ENCODE data around the gene GALNT9.

GALNT9 gene

GRCh38 chr12:132279930-132280329 lies 49.5 kb downstream of the GALNT9 start:
- Histone ChIP-seq H2AFZ (ENCODE audit: low read length, unreplicated experiment) (no peak overlapping the region), H3K4me1 (ENCODE audit: control insufficient read depth, insufficient read depth, low read length, unreplicated experiment) (no peaks in the 10 kb centered on the region), H3K4me3 (ENCODE audit: low read depth, low read length) (no peak overlapping the region), H3K36me3 (ENCODE audit: insufficient read depth, low read length) (no peaks in the 10 kb centered on the region), H3K27me3 (ENCODE audit: insufficient read depth, low read length) (peaks cover 46% of the 10 kb centered on the region), H3K79me2 (ENCODE audit: control insufficient read depth, insufficient read depth, low read length, unreplicated experiment) (no peaks in the 10 kb centered on the region), H3K27ac (ENCODE audit: low read depth, low read length) (no peak overlapping the region)

DNA sequence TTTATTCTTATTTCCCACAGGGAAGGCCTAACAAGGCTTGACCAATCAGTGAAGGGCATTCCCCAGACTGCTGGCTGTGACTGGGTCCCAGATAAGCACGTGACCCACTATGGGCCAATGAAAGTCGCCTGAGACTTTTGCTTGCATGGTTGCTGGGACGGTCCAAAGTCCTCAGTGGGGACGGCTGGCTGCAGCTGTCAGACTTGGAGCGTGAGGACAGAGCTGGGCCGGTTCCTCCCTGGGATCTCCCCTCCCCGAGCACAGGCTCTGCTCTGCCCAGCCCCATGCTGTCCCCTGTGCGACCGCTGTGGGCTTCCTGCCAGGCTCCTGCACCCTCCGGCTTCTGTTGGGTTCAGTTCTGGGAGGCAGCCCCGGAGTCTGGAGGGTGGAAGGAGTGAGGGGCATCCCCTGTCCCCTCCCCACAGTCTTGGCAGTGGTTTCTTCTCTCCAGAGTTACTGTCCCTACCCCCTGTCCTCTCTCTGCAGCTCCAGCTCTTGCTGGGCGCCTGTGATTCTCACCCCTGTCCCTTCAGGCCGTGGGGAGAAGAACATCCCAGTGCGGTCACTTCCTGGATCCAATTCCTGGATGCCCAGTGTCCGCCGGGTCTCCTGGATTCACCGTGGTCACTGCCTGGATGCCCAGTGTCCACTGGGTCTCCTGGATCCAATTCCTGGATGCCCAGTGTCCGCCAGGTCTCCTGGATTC lies 50.1 kb downstream of the GALNT9 start:
- Histone ChIP-seq H2AFZ (ENCODE audit: low read length, unreplicated experiment) (no peak overlapping the region), H3K4me1 (ENCODE audit: control insufficient read depth, insufficient read depth, low read length, unreplicated experiment) (no peaks in the 10 kb centered on the region), H3K27me3 (ENCODE audit: insufficient read depth, low read length) (peaks cover 46% of the 10 kb centered on the region), H3K4me3 (ENCODE audit: low read depth, low read length) (no peak overlapping the region), H3K36me3 (ENCODE audit: insufficient read depth, low read length) (no peaks in the 10 kb centered on the region), H3K27ac (ENCODE audit: low read depth, low read length) (no peak overlapping the region), H3K79me2 (ENCODE audit: control insufficient read depth, insufficient read depth, low read length, unreplicated experiment) (no peaks in the 10 kb centered on the region)

GRCh38 chr12:132278401-132279183 lies 50.8 kb downstream of the GALNT9 start:
- Histone ChIP-seq H3K36me3 (ENCODE audit: insufficient read depth, low read length) (no peaks in the 10 kb centered on the region), H3K79me2 (ENCODE audit: control insufficient read depth, insufficient read depth, low read length, unreplicated experiment) (no peaks in the 10 kb centered on the region), H2AFZ (ENCODE audit: low read length, unreplicated experiment) (no peak overlapping the region), H3K27me3 (ENCODE audit: insufficient read depth, low read length) (peaks cover 46% of the 10 kb centered on the region), H3K4me3 (ENCODE audit: low read depth, low read length) (no peak overlapping the region), H3K4me1 (ENCODE audit: control insufficient read depth, insufficient read depth, low read length, unreplicated experiment) (no peaks in the 10 kb centered on the region), H3K27ac (ENCODE audit: low read depth, low read length) (no peak overlapping the region)

- Histone ChIP-seq H3K79me2 (ENCODE audit: control insufficient read depth, insufficient read depth, low read length, unreplicated experiment) (no peaks in the 10 kb centered on the region), H2AFZ (ENCODE audit: low read length, unreplicated experiment) (no peak overlapping the region), H3K36me3 (ENCODE audit: insufficient read depth, low read length) (no peaks in the 10 kb centered on the region), H3K4me1 (ENCODE audit: control insufficient read depth, insufficient read depth, low read length, unreplicated experiment) (no peaks in the 10 kb centered on the region), H3K27ac (ENCODE audit: low read depth, low read length) (no peak overlapping the region), H3K4me3 (ENCODE audit: low read depth, low read length) (no peak overlapping the region), H3K27me3 (ENCODE audit: insufficient read depth, low read length) (peaks cover 46% of the 10 kb centered on the region)
Observed at GRCh38 chr12:132277949-132278348, 51.4 kb downstream of the GALNT9 start.

DNA sequence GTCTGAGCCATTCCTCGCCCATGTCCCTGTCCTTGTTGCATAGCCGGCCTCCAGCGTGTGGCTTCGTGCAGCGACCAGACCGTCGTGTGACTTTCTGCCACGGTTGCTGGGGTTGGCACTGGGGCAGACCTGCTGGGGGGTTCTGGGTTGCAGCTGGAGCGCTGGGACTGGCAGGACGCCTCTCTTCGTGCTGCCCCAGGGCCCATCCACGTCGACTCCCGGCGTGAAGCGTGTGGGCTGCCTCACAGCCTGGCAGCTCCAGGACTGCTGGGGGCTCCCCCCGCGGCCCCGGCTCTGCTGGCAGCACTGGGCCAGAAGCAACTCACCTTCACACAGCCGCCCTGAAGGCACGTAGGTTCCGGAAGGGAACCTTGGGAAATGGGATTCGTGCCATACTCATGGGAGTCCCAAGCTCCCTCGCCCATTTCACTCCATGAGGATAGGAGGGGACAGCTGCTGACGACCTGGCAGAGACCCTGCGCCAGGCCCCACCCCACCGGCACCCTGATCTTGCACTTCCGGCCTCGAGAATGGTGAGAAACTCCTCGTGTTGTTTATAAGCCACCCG lies 51.9 kb downstream of the GALNT9 start:
- no peaks in the 10 kb centered on the region for H3K36me3 ChIP-seq (ENCODE audit: insufficient read depth, low read length)
- H3K27me3 ChIP-seq (ENCODE audit: insufficient read depth, low read length), result peaks cover 46% of the 10 kb centered on the region
- H3K79me2 ChIP-seq (ENCODE audit: control insufficient read depth, insufficient read depth, low read length, unreplicated experiment), result no peaks in the 10 kb centered on the region
- H3K4me3 ChIP-seq (ENCODE audit: low read depth, low read length), result no peak overlapping the region
- no peak overlapping the region for H3K27ac ChIP-seq (ENCODE audit: low read depth, low read length)
- no peaks in the 10 kb centered on the region for H3K4me1 ChIP-seq (ENCODE audit: control insufficient read depth, insufficient read depth, low read length, unreplicated experiment)
- H2AFZ ChIP-seq (ENCODE audit: low read length, unreplicated experiment), result no peak overlapping the region

DNA sequence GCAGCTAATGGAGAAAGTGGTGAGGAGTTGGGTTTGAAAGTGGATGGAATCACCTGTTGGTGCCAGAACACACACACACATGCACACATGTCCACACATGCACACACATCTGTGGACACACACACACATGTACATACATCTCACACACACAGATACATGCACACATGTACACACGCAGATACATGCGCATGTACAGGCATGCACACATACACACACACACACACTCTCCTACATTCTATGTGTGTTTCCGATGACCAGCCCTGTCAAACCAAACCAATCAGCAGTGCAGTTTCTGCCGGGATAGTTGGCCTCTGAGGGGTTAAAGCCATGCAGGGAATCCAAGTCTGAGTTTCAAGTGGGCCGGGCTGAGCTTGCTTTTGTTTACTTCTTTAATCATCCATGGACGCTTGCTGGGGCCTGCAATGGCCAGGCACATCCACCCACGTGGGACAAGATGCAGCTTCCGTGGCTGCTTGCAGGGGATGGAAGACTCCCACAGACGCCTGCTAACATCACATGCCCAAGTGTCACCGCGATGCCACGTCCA lies 52.5 kb downstream of the GALNT9 start:
- Histone ChIP-seq H3K4me3 (ENCODE audit: low read depth, low read length) (no peak overlapping the region), H3K36me3 (ENCODE audit: insufficient read depth, low read length) (no peaks in the 10 kb centered on the region), H3K4me1 (ENCODE audit: control insufficient read depth, insufficient read depth, low read length, unreplicated experiment) (no peaks in the 10 kb centered on the region), H3K79me2 (ENCODE audit: control insufficient read depth, insufficient read depth, low read length, unreplicated experiment) (no peaks in the 10 kb centered on the region), H3K27ac (ENCODE audit: low read depth, low read length) (no peak overlapping the region), H2AFZ (ENCODE audit: low read length, unreplicated experiment) (no peak overlapping the region), H3K27me3 (ENCODE audit: insufficient read depth, low read length) (peaks cover 46% of the 10 kb centered on the region)

DNA sequence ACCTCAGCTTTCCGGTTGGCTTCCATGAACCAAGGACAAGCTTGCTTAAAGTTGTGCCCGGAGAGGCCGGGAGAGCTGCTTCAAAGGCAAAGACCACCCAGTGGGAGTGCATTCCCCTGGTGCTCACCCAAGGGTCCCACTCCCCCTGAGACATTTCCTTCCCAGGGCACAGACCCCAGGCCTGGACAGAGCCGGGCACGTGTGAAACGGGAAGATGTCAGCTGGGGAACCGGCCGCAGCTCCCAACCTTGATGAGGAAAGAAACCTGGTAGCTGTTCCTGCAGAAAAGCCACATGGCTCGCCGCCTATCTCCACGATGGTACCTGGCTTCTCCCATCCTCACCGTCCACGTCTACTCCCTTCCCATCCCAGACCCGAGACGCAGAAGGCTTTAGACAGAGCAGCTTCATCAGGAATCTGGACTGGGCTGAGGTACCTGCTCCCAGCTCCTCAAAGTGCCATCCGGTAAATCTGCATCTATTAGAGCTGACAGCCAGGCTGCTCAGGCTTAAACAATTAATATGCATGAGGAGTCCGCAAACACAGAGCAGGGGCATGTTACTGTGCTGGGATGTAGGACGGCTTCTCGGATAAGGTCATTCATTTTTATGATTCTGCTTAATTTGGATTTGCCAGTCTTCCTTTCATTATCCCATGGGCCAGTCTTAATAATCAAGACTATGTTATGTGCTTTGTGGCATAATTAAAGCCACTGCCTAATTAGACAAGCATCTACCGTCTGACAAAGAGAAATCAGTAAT lies 53.1 kb downstream of the GALNT9 start:
- no peaks in the 10 kb centered on the region for H3K4me1 ChIP-seq (ENCODE audit: control insufficient read depth, insufficient read depth, low read length, unreplicated experiment)
- H3K27me3 ChIP-seq (ENCODE audit: insufficient read depth, low read length), result peaks cover 46% of the 10 kb centered on the region
- H3K36me3 ChIP-seq (ENCODE audit: insufficient read depth, low read length), result no peaks in the 10 kb centered on the region
- no peak overlapping the region for H3K4me3 ChIP-seq (ENCODE audit: low read depth, low read length)
- H2AFZ ChIP-seq (ENCODE audit: low read length, unreplicated experiment), result no peak overlapping the region
- no peak overlapping the region for H3K27ac ChIP-seq (ENCODE audit: low read depth, low read length)
- no peaks in the 10 kb centered on the region for H3K79me2 ChIP-seq (ENCODE audit: control insufficient read depth, insufficient read depth, low read length, unreplicated experiment)

DNA sequence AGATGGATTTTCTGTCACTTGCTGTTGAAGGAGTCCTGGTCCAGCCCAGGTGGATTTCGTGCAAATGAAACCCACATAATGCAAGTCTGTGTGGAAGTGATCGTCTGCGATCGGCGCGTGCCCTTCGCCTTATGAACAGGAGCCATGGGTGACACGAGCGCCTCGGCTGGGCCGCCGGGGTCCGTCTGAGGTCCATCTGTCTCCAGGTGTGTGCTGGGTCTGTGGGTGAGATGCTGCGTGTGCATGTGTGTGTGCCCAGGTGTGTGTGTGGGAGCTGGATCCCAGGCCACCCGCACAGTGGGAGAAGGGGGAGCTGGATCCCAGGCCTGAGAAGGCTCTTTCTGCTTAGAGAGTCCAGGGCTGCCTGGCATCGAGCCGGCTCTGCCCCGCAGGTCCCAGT lies 53.8 kb downstream of the GALNT9 start:
- no peaks in the 10 kb centered on the region for H3K4me1 ChIP-seq (ENCODE audit: control insufficient read depth, insufficient read depth, low read length, unreplicated experiment)
- peaks cover 40% of the 10 kb centered on the region for H3K27me3 ChIP-seq (ENCODE audit: insufficient read depth, low read length)
- H3K27ac ChIP-seq (ENCODE audit: low read depth, low read length), result no peak overlapping the region
- no peak overlapping the region for H2AFZ ChIP-seq (ENCODE audit: low read length, unreplicated experiment)
- no peak overlapping the region for H3K4me3 ChIP-seq (ENCODE audit: low read depth, low read length)
- no peaks in the 10 kb centered on the region for H3K36me3 ChIP-seq (ENCODE audit: insufficient read depth, low read length)
- no peaks in the 10 kb centered on the region for H3K79me2 ChIP-seq (ENCODE audit: control insufficient read depth, insufficient read depth, low read length, unreplicated experiment)

DNA sequence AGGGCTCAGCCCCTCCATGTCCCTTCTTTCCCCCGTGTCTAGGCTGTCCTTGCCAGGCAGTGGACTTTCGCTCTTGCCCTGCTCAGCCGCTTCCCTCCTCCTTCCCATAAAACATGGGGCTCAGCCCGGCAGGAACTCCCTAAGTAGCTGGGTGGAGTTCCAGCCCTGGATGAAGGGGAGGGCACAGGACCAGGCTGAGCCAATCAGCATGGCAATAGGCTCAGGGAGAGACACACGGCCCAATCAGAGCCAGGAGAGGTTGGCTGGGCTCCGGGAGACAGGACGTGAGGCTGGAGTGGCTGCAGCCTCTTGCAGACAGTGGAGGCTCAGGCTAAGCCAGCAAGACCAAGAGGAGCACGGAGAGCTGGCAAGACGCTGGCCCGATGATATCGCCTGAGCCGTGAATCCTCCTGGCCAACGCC lies 54.3 kb downstream of the GALNT9 start:
- no peak overlapping the region for H3K27ac ChIP-seq (ENCODE audit: low read depth, low read length)
- H3K79me2 ChIP-seq (ENCODE audit: control insufficient read depth, insufficient read depth, low read length, unreplicated experiment), result no peaks in the 10 kb centered on the region
- no peak overlapping the region for H3K4me3 ChIP-seq (ENCODE audit: low read depth, low read length)
- H2AFZ ChIP-seq (ENCODE audit: low read length, unreplicated experiment), result no peak overlapping the region
- no peaks in the 10 kb centered on the region for H3K36me3 ChIP-seq (ENCODE audit: insufficient read depth, low read length)
- no peaks in the 10 kb centered on the region for H3K4me1 ChIP-seq (ENCODE audit: control insufficient read depth, insufficient read depth, low read length, unreplicated experiment)
- peaks cover 36% of the 10 kb centered on the region for H3K27me3 ChIP-seq (ENCODE audit: insufficient read depth, low read length)

DNA sequence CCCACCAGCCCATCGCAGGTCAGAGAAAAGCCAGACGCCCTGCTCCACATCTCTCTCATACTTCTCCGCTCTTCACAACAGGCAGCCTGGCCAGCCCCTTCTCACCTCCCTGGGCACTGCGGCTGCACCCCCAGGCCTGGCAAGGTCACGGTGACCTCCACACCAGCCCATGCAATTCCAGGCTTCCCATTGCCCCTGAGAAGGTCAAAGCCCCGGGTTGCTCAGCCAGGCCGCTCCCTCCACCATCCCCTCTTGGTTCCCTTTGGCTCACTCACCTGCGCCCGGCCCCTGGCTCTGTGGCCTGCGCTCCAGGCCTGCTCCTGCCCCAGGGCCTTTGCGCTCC lies 55.4 kb downstream of the GALNT9 start:
- no peaks in the 10 kb centered on the region for H3K4me1 ChIP-seq (ENCODE audit: control insufficient read depth, insufficient read depth, low read length, unreplicated experiment)
- no peaks in the 10 kb centered on the region for H3K79me2 ChIP-seq (ENCODE audit: control insufficient read depth, insufficient read depth, low read length, unreplicated experiment)
- no peak overlapping the region for H3K4me3 ChIP-seq (ENCODE audit: low read depth, low read length)
- H3K36me3 ChIP-seq (ENCODE audit: insufficient read depth, low read length), result no peaks in the 10 kb centered on the region
- H3K27me3 ChIP-seq (ENCODE audit: insufficient read depth, low read length), result peaks cover 25% of the 10 kb centered on the region; the same call in 1 of the 2 replicates
- H3K27ac ChIP-seq (ENCODE audit: low read depth, low read length), result no peak overlapping the region
- H2AFZ ChIP-seq (ENCODE audit: low read length, unreplicated experiment), result no peak overlapping the region

All from ACC112 (cell line).